Activated naive CD8-positive, alpha-beta T cell (primary cell): ENCODE measurements around the gene SEPTIN5.

Source experiments
- H3K27ac Mint-ChIP-seq: one replicate; pipeline ENCODE4 v1.8.0; 2021; ENCODE audit warnings: mixed read lengths
- H3K27me3 Mint-ChIP-seq: one replicate; pipeline ENCODE4 v1.8.0; 2021; ENCODE audit warnings: mixed read lengths
- H3K36me3 Mint-ChIP-seq: one replicate; pipeline ENCODE4 v1.8.0; 2021; ENCODE audit warnings: mixed read lengths
- H3K4me1 Mint-ChIP-seq: one replicate; pipeline ENCODE4 v1.8.0; 2021; ENCODE audit warnings: low read depth, mixed read lengths
- H3K4me3 Mint-ChIP-seq: one replicate; pipeline ENCODE4 v1.8.0; 2021; ENCODE audit warnings: mild to moderate bottlenecking, mixed read lengths
- H3K9me3 Mint-ChIP-seq: one replicate; pipeline ENCODE4 v1.8.0; 2021; ENCODE audit warnings: low read depth, mixed read lengths

SEPTIN5 gene

DNA sequence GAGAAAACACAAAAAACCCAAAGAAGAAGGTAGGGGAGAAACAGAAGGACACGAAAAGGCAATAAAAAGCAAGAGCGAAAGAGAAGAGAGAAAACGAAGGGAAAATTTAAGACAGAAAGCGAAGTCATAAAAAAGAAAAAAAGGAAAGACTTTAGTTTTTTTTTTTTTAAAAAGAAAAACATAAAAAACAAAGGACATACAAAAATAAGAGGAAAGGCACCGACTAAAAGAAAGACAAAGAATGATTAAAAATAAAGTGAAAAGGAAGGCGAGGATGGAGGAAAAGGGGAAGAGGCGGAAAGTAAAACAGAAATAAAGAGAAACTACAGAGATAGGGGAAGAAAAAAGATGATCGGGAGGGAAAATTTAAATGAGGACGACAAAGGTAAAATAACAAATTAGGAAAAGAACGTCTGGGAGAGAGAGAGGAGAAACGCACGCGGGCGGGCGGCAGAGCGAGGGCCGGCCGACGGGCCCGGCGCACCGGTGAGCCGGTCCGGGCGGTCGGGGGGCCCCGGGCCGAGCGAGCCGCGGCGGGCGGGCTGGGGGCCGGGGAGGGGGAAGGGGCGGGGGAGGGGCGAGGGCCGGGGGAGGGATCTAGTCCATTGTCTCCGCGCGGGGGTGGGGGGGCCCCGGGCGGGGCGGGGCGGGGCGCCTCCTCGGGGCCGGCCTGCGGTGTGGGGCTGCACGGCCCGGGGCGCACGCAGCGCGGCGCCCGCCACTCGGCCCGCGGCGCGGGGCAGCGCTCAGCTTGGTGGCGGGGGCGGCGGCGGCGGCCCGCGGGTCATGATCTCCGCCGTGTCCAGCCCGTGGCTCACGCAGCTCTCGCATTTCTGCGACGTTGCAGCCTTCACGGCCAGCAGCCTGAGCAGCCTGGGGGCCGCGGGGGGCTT is 46.0 kb downstream of the SEPTIN5 start, which contains the start of gene TBX1:
Gene TBX1, plus strand, starts transcription at position 721 of the 893 bp plus-strand sequence. Its CDS starts 66 bp downstream, at position 787.
- H3K36me3 Mint-ChIP-seq, result no peaks in the 10 kb centered on the region
- H3K9me3 Mint-ChIP-seq, result no peaks in the 10 kb centered on the region
- H3K27me3 Mint-ChIP-seq, result peaks cover 29% of the 10 kb centered on the region
- H3K4me1 Mint-ChIP-seq, result peaks cover 32% of the 10 kb centered on the region
- H3K27ac Mint-ChIP-seq, result no peak within 1 kb of the TSS
- H3K4me3 Mint-ChIP-seq, result peak within 1 kb of the TSS; percentile 91

DNA sequence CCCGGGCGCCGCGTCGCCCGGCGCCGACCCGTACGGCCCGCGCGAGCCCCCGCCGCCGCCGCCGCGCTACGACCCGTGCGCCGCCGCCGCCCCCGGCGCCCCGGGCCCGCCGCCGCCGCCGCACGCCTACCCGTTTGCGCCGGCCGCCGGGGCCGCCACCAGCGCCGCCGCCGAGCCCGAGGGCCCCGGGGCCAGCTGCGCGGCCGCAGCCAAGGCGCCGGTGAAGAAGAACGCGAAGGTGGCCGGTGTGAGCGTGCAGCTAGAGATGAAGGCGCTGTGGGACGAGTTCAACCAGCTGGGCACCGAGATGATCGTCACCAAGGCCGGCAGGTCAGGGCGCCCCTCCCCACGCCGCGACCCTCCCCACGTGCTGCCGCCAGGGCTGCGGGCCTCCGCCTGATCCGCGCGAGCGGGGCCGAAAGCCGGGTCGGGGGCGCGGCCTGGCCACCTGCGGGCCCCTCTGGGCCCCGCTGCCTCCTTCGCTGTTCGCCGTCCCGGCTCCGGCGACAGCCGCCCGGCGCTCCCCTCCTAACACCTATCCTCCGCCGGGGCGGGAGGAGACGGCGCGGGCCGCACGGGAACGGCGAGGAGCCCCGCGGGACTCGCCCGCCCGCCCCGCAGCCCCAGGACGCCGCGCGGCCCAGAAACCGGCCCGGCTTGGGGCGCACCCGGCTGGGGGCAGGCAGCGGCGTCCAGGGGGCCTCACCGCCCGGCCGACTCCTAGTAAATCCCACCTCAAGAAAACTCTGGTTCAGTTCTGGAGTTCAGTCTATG is 46.8 kb downstream of the SEPTIN5 start:
- Mint-ChIP-seq H3K4me3 (peak overlapping the region; percentile 80), H3K36me3 (no peaks in the 10 kb centered on the region), H3K27ac (no peak overlapping the region), H3K27me3 (peaks cover 26% of the 10 kb centered on the region), H3K9me3 (no peaks in the 10 kb centered on the region), H3K4me1 (peaks cover 29% of the 10 kb centered on the region)

DNA sequence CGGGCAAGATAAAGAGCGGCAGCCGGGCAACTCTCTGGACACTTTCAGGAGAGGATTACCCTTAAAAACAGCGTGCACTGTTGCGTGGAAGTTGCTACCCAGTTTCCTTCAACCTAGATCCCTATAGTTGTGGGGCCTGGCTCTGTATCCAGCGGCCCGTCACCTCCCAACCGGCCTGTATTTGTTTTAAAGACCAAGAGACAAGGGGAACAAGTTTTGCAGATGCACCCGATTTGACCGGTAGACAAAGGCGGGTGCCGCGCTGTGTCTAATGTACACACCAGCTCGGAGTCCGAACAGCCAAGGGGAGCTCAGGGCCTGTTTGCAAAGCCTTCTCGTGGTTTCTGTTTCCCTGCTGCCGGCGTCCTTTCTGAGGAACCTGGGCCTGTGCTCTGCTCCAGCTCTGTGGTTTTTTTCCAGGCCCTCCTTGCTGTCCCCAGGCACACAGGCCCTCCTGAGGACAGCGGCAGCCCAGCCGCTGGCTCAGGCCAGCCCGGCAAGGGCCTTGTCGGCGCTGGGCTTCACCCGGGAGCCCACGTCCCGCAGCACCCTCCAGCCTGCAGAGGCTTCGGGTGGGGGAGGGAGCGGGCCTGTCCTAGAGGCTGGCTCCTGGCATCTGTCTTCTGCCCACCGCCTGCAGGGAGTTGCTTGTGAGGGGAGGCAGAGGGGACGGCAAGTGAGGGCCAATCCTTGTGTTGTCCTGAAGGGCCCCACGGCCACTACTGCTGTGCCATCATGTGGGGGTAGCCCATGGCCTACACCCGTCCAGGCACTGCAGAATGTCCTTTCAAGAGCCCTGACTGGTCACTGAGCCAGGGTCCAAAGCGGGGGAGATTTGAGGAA is 47.6 kb downstream of the SEPTIN5 start:
- Mint-ChIP-seq H3K27ac (no peak overlapping the region), H3K36me3 (no peaks in the 10 kb centered on the region), H3K9me3 (no peaks in the 10 kb centered on the region), H3K27me3 (peaks cover 24% of the 10 kb centered on the region), H3K4me3 (peak overlapping the region; percentile 80), H3K4me1 (peaks cover 26% of the 10 kb centered on the region)

DNA sequence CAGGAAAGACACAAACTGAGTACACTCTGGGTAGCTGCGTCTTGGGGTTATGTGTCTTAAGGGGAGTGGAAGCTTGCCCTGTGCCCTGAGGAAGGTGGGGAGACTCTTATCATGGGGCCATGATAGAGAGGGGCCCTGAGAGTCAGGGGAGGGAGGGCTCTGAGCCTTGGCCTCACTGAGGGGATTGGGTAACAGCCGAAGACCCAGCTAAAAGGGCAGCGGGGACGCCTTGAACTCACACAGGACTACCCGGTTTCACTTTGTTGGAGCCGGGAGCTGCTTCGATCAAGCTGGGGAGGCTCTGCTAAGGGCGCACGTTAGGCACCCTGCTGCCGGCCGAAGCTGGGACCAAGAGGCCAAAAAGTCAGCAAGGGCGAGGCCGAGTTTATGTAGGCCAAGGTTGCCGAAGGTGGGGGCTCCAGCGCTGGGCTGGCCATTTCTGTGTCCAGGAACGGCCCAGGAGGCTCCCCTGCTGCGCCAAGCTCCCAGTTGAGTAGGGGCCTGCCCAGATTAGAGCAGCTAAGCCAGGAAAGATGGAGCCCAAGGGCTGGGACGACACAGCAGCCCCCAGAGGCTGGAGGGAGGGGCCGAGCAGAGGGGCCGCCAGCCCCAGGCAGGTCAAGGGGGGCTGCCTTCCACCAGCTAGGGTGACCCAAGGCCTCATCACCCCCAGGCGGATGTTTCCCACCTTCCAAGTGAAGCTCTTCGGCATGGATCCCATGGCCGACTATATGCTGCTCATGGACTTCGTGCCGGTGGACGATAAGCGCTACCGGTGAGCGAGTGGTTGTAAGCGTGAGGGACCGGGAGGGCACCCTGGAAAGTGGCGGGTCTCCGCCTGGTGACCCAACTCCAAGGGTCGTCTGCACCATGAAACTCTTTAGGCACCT is 48.5 kb downstream of the SEPTIN5 start:
- no peaks in the 10 kb centered on the region for H3K36me3 Mint-ChIP-seq
- H3K27me3 Mint-ChIP-seq, result peaks cover 19% of the 10 kb centered on the region
- no peak overlapping the region for H3K27ac Mint-ChIP-seq
- no peaks in the 10 kb centered on the region for H3K9me3 Mint-ChIP-seq
- H3K4me1 Mint-ChIP-seq, result peaks cover 25% of the 10 kb centered on the region
- no peak overlapping the region for H3K4me3 Mint-ChIP-seq

DNA sequence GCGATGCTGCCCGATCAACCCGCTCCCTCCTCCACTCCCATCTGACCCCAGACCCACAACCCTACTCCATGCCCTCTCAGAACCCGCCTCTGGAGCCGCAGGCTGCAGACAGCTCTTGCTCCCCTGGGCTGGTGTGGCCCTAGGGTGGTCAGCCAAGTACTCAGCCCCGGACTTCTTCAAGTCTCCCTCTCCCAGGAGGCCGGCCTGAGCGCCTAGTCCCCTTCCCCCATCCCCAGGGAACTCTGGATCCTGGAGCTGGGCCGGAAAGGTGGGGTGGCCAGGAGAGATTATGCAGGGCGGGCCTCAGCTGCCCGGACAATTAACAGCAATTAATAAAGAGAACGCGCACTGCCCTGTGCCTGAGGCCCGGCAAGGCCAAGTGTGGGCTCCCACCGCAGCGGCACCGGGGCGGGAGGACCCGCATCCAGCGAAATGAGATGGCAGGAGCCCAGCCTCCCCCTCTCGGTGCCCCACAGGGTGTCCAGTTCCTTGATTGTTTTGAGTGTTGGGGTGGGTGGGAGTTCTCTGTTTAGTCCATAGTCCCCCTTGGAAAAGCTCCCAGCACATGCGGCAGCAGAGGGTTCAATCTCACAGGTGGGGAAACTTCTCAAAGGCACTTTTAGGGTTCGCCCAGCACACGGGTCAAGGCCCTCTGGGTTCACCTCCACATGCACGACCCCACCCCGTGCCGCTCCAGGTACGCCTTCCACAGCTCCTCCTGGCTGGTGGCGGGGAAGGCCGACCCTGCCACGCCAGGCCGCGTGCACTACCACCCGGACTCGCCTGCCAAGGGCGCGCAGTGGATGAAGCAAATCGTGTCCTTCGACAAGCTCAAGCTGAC is 49.4 kb downstream of the SEPTIN5 start:
- Mint-ChIP-seq H3K4me3 (no peak overlapping the region), H3K27ac (no peak overlapping the region), H3K4me1 (peaks cover 23% of the 10 kb centered on the region), H3K36me3 (no peaks in the 10 kb centered on the region), H3K9me3 (no peaks in the 10 kb centered on the region), H3K27me3 (peaks cover 19% of the 10 kb centered on the region)

DNA sequence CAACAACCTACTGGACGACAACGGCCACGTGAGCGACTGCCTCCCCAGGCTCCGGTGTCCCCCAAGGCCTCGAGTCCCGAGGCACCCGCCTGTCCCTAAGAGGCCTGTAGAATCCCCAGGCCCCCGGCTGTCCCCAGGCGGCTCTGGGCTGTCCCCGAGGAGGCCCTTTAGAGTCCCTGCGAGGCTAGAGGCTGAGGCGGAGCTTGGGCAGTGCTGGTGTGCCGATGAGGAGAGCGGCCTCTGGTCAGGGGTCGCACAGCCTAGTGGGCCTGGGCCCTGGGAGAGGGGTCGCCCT is 49.9 kb downstream of the SEPTIN5 start:
- Mint-ChIP-seq H3K36me3 (no peaks in the 10 kb centered on the region), H3K4me3 (no peak overlapping the region), H3K27ac (no peak overlapping the region), H3K27me3 (peaks cover 22% of the 10 kb centered on the region), H3K4me1 (peaks cover 23% of the 10 kb centered on the region), H3K9me3 (no peaks in the 10 kb centered on the region)

- H3K27ac Mint-ChIP-seq, result no peak overlapping the region
- H3K9me3 Mint-ChIP-seq, result no peaks in the 10 kb centered on the region
- H3K4me1 Mint-ChIP-seq, result peaks cover 18% of the 10 kb centered on the region
- H3K27me3 Mint-ChIP-seq, result peaks cover 23% of the 10 kb centered on the region
- no peaks in the 10 kb centered on the region for H3K36me3 Mint-ChIP-seq
- H3K4me3 Mint-ChIP-seq, result peak overlapping the region; percentile 66
Measured at GRCh38 chr22:19764636-19765476, 50.6 kb downstream of the SEPTIN5 start.

DNA sequence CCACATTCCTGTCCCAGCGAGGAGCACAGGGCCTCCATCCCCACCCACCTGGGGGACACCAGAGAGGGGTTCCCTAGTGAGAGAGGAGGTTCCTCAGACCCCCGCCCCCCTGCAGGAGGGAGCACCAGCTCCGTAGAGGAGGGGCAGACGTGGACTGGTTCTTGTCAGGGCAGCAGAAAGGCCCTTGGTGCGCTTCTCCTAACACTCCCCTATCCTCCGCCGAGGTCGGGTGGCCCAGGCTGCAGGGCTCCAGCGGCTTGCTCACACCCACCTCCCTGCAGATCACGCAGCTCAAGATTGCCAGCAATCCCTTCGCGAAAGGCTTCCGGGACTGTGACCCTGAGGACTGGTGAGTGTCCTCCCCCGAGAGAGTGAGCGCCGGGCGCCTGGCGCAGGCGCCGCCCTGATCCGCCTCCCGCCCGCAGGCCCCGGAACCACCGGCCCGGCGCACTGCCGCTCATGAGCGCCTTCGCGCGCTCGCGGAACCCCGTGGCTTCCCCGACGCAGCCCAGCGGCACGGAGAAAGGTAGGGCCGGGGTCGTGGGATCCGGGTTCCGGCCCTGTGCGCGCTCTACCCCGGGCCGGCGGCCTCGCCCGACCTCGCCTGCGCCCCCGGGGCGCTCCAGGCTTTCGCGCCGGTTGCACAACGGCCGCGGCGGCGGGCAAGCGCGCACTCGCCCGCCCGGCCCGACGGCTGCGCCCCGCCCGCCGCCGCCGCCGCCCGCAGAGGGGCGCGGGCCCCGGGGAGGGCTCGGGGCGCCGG is 51.4 kb downstream of the SEPTIN5 start:
- H3K36me3 Mint-ChIP-seq, result no peaks in the 10 kb centered on the region
- H3K27ac Mint-ChIP-seq, result no peak overlapping the region
- peak overlapping the region; percentile 75 for H3K4me3 Mint-ChIP-seq
- H3K9me3 Mint-ChIP-seq, result no peaks in the 10 kb centered on the region
- peaks cover 13% of the 10 kb centered on the region for H3K4me1 Mint-ChIP-seq
- H3K27me3 Mint-ChIP-seq, result peaks cover 23% of the 10 kb centered on the region

- Mint-ChIP-seq H3K4me1 (peaks cover 13% of the 10 kb centered on the region), H3K27ac (no peak overlapping the region), H3K9me3 (no peaks in the 10 kb centered on the region), H3K4me3 (no peak overlapping the region), H3K27me3 (peaks cover 24% of the 10 kb centered on the region), H3K36me3 (no peaks in the 10 kb centered on the region)
Measured at GRCh38 chr22:19766240-19766510, 51.9 kb downstream of the SEPTIN5 start.

DNA sequence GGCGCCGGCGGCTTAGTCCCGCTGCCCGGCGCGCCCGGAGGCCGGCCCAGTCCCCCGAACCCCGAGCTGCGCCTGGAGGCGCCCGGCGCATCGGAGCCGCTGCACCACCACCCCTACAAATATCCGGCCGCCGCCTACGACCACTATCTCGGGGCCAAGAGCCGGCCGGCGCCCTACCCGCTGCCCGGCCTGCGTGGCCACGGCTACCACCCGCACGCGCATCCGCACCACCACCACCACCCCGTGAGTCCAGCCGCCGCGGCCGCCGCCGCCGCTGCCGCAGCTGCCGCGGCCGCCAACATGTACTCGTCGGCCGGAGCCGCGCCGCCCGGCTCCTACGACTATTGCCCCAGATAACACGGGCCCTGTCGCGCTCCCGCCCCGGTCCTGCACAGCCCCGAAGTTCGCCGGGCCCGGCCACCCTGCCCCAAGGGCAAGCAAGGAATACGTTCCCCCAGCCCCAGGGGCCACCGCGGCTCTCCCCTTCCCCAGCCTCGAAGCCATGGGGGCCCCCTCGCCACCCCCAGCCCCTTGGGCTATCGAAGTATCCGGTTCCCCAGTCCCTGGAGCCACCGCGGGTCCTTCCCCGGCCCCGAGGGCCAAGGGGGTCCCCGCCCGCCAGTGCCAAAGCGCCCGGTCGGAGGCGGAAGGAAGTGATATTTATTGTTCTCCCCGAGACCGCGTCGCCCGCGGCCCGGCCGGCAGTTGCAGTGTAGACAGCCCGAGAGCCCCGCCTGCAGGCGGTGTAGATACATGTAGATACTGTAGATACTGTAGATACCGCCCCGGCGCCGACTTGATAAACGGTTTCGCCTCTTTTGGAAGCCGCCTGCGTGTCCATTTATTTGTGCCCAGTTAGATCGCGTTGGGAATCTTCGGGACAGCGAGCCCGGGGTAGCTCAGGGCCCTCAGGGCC is 52.5 kb downstream of the SEPTIN5 start:
- Mint-ChIP-seq H3K27me3 (peaks cover 24% of the 10 kb centered on the region), H3K27ac (no peak overlapping the region), H3K36me3 (no peaks in the 10 kb centered on the region), H3K4me3 (peak overlapping the region; percentile 38), H3K9me3 (no peaks in the 10 kb centered on the region), H3K4me1 (peaks cover 10% of the 10 kb centered on the region)

GRCh38 chr22:19767427-19768341 is 53.4 kb downstream of the SEPTIN5 start:
- Mint-ChIP-seq H3K4me1 (peaks cover 9% of the 10 kb centered on the region), H3K27me3 (peaks cover 26% of the 10 kb centered on the region), H3K4me3 (peak overlapping the region; percentile 38), H3K27ac (no peak overlapping the region), H3K9me3 (no peaks in the 10 kb centered on the region), H3K36me3 (no peaks in the 10 kb centered on the region)
